Neuronal stem cell (in vitro differentiated cells): ENCODE data around the gene LPCAT1.

Experiments
- DNase-seq: peaks from one replicate; pipeline ENCODE4 v3.0.0-alpha.2; 2013; ENCODE audit warnings: low spot score
- H2AFZ ChIP-seq: one replicate; pipeline ENCODE4 v1.6.1; 2013; ENCODE audit warnings: mild to moderate bottlenecking, low read length, inconsistent platforms
- H2AK5ac ChIP-seq: 2 replicates; pipeline ENCODE4 v1.6.1; 2013; ENCODE audit warnings: low read depth, mild to moderate bottlenecking, inconsistent platforms, low read length, moderate library complexity, mixed read lengths
- H2BK120ac ChIP-seq: 2 replicates; pipeline ENCODE4 v1.6.1; 2013; ENCODE audit warnings: low read depth, mild to moderate bottlenecking, inconsistent platforms, low read length, moderate library complexity, mixed read lengths
- H2BK12ac ChIP-seq: one replicate; pipeline ENCODE4 v1.6.1; 2013; ENCODE audit warnings: low read length, inconsistent platforms
- H2BK15ac ChIP-seq: 2 replicates; pipeline ENCODE4 v1.6.1; 2013; ENCODE audit warnings: mild to moderate bottlenecking, low read length, inconsistent platforms, mixed read lengths
- H2BK5ac ChIP-seq: one replicate; pipeline ENCODE4 v1.6.1; 2013; ENCODE audit warnings: inconsistent platforms, mild to moderate bottlenecking, low read length, moderate library complexity
- H3K14ac ChIP-seq: one replicate; pipeline ENCODE4 v1.6.1; 2013; ENCODE audit warnings: low read length, inconsistent platforms
- H3K18ac ChIP-seq: 2 replicates; pipeline ENCODE4 v1.6.1; 2013; ENCODE audit warnings: low read length, inconsistent platforms
- H3K23ac ChIP-seq: 2 replicates; pipeline ENCODE4 v1.6.1; 2013; ENCODE audit warnings: low read depth, mild to moderate bottlenecking, mixed read lengths, low read length, inconsistent platforms; ENCODE audit not compliant: poor library complexity
- H3K27ac ChIP-seq: replicated peaks from 3 replicates; pipeline ENCODE4 v1.5.1; 2013; ENCODE audit warnings: low read length, inconsistent platforms
- H3K27me3 ChIP-seq, 3 experiments: 2 replicates each; pipeline ENCODE4 v1.6.1; 2013; ENCODE audit warnings: low read length in 3 of 3, mild to moderate bottlenecking in 2 of 3, inconsistent platforms in 1 of 3, low read depth in 1 of 3, mixed read lengths in 1 of 3, moderate library complexity in 1 of 3; ENCODE audit not compliant: control insufficient read depth in 3 of 3, insufficient read depth in 3 of 3
- H3K36me3 ChIP-seq, 2 donors: replicated peaks in 1 of 2; 2 replicates each; pipeline ENCODE4 v1.6.1; 2013; ENCODE audit warnings: low read length in 2 of 2; ENCODE audit not compliant: control insufficient read depth in 2 of 2, insufficient read depth in 2 of 2
- H3K4ac ChIP-seq: 2 replicates; pipeline ENCODE4 v1.6.1; 2013; ENCODE audit warnings: inconsistent platforms, mild to moderate bottlenecking, low read length, moderate library complexity
- H3K4me1 ChIP-seq, 2 donors: 1 replicate in 1 of 2; 2 replicates in 1 of 2; pipeline ENCODE4 v1.6.1; 2013; ENCODE audit warnings: low read length in 2 of 2, low read depth in 1 of 2; ENCODE audit not compliant: control insufficient read depth in 2 of 2, insufficient read depth in 1 of 2
- H3K4me2 ChIP-seq: one replicate; pipeline ENCODE4 v1.6.1; 2013; ENCODE audit warnings: mild to moderate bottlenecking, low read length, inconsistent platforms; ENCODE audit not compliant: insufficient read depth, poor library complexity, severe bottlenecking
- H3K4me3 ChIP-seq, 2 donors: 2 replicates each; pipeline ENCODE4 v1.5.1; 2013; ENCODE audit warnings: low read length in 2 of 2, mild to moderate bottlenecking in 2 of 2, inconsistent platforms in 1 of 2, moderate library complexity in 1 of 2
- H3K79me1 ChIP-seq: one replicate; pipeline ENCODE4 v1.6.1; 2013; ENCODE audit warnings: low read depth, mild to moderate bottlenecking, inconsistent platforms, low read length, moderate library complexity
- H3K9ac ChIP-seq: one replicate; pipeline ENCODE4 v1.6.1; 2013; ENCODE audit warnings: mild to moderate bottlenecking, low read depth, low read length, inconsistent platforms; ENCODE audit not compliant: poor library complexity
- H3K9me3 ChIP-seq, 2 donors: replicated peaks in 1 of 2; 2 replicates each; pipeline versions ENCODE3 to v1.6.1; 2013; ENCODE audit warnings: low read length in 2 of 2, mild to moderate bottlenecking in 2 of 2, inconsistent platforms in 1 of 2, low read depth in 1 of 2, mixed read lengths in 1 of 2, moderate library complexity in 1 of 2; ENCODE audit not compliant: control insufficient read depth in 2 of 2, insufficient read depth in 1 of 2
- H4K8ac ChIP-seq: one replicate; pipeline ENCODE4 v1.6.1; 2013; ENCODE audit warnings: low read depth, mild to moderate bottlenecking, inconsistent platforms, low read length, moderate library complexity
- H4K91ac ChIP-seq: one replicate; pipeline ENCODE4 v1.6.1; 2013; ENCODE audit warnings: low read length, low read depth, mild to moderate bottlenecking, inconsistent platforms; ENCODE audit not compliant: poor library complexity
- WGBS, 2 donors: extraction: QIAGEN DNeasy Blood & Tissue Kit; methylation state at CpG; one replicate each; pipeline ENCODE4 v1.1.7; 2013; ENCODE audit warnings: missing lambda C conversion rate in 2 of 2, mixed read lengths in 1 of 2; ENCODE audit not compliant: insufficient read length in 2 of 2, insufficient replicate concordance in 1 of 2; ENCODE audit errors: extremely low coverage in 2 of 2; 5-methylcytosine and 5-hydroxymethylcytosine counted together

Gene LPCAT1

DNA sequence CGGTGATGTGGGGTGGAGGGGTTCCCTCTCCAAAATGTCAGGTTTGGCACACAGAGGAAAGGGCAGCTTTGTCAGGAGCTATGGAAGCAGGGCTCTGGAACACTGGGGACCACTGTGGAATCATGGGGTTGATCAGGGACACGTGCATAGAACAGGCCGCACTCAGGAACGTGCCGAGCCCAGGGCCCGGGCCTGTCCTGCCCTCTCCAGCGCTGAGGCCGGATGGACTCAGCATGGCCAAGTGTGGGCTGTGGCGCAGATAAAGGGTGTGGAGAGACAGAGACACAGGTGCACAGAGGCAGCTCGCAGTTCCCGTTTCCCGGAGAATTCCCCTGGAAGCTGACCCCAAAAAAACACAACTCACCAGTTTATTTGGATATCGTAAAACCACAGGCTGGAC, 40.7 kb downstream of the LPCAT1 start:
- no peaks in the 10 kb centered on the region for H3K9me3 ChIP-seq

DNA sequence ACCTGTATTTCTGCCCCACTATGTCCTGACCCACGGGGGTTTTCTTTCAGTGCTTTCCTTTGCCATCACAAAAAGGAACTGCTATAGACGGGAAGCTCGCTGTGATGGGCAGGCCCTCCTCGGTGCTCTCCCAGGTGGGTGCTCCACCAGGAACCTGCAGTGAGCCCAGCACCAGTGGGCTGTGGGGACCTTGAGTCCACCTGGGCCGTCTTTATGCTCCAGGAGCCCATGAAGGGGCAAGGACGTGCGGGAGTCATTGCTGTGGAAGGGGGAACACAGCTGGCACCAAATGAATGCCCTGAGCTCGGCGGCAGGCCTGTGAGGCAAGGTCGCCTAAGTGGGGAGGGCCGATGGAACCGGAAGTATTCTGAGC, 41.8 kb downstream of the LPCAT1 start:
- Histone ChIP-seq H3K27ac (no peak overlapping the region), H2AK5ac (no peak overlapping the region), H2BK12ac (no peak overlapping the region), H3K36me3 (peaks cover 30 to 59% of the 10 kb centered on the region in 2 donors), H3K23ac (no peak overlapping the region), H2AFZ (no peak overlapping the region), H3K27me3 (no peaks in the 10 kb centered on the region), H3K4me3 (no peak overlapping the region), H2BK120ac (no peak overlapping the region), H3K79me1 (peaks cover 3% of the 10 kb centered on the region), H3K14ac (no peak overlapping the region), H3K4ac (no peak overlapping the region), H2BK5ac (no peak overlapping the region), H3K9ac (no peak overlapping the region), H4K8ac (no peak overlapping the region), H3K18ac (no peak overlapping the region), H4K91ac (no peak overlapping the region), H2BK15ac (no peak overlapping the region), H3K9me3 (no peaks in the 10 kb centered on the region), H3K4me1 (peaks cover 0 to 2% of the 10 kb centered on the region in 2 donors), H3K4me2 (no peak overlapping the region)
- no CpG with 5 or more reads among the region's 12 CpGs for WGBS, 2 donors
- no peak for DNase-seq

More for the DNA sequence above, 40.7 kb downstream of the LPCAT1 start:
- H3K4me3 ChIP-seq = no peak overlapping the region
- H2AK5ac ChIP-seq = no peak overlapping the region
- no peak overlapping the region for H4K91ac ChIP-seq
- H3K79me1 ChIP-seq = peaks cover 3% of the 10 kb centered on the region
- H3K36me3 ChIP-seq = peaks cover 29 to 60% of the 10 kb centered on the region in 2 donors
- H2BK120ac ChIP-seq = no peak overlapping the region
- H3K4me1 ChIP-seq = peaks cover 0 to 2% of the 10 kb centered on the region in 2 donors
- H3K27me3 ChIP-seq = no peaks in the 10 kb centered on the region
- no peak overlapping the region for H2BK12ac ChIP-seq
- H2BK5ac ChIP-seq = no peak overlapping the region
- no peak overlapping the region for H3K9ac ChIP-seq
- no peak for DNase-seq
- H2AFZ ChIP-seq = no peak overlapping the region
- no CpG with 5 or more reads among the region's 13 CpGs for WGBS, 2 donors
- peak overlapping the region; percentile 25 for H3K18ac ChIP-seq
- H4K8ac ChIP-seq = no peak overlapping the region
- no peak overlapping the region for H2BK15ac ChIP-seq
- no peak overlapping the region for H3K4me2 ChIP-seq
- H3K27ac ChIP-seq = no peak overlapping the region
- peak overlapping the region; percentile 38 for H3K23ac ChIP-seq
- H3K4ac ChIP-seq = no peak overlapping the region
- no peak overlapping the region for H3K14ac ChIP-seq

- Histone ChIP-seq H3K14ac (no peak overlapping the region), H2BK5ac (no peak overlapping the region), H2BK120ac (no peak overlapping the region), H3K27ac (no peak overlapping the region), H3K4ac (no peak overlapping the region), H4K8ac (no peak overlapping the region), H2BK12ac (no peak overlapping the region), H3K36me3 (peaks cover 31 to 59% of the 10 kb centered on the region in 2 donors), H3K79me1 (peaks cover 3% of the 10 kb centered on the region), H3K4me3 (no peak overlapping the region), H2BK15ac (no peak overlapping the region), H3K23ac (no peak overlapping the region), H4K91ac (no peak overlapping the region), H3K27me3 (no peaks in the 10 kb centered on the region), H3K4me2 (no peak overlapping the region), H3K4me1 (peaks cover 0 to 2% of the 10 kb centered on the region in 2 donors), H2AFZ (no peak overlapping the region), H3K9me3 (no peaks in the 10 kb centered on the region), H3K18ac (no peak overlapping the region), H2AK5ac (no peak overlapping the region), H3K9ac (no peak overlapping the region)
- no CpG with 5 or more reads among the region's 26 CpGs for WGBS, 2 donors
- DNase-seq = no peak
Measured at GRCh38 chr5:1481266-1481958, 42.3 kb downstream of the LPCAT1 start.

- Histone ChIP-seq H3K9me3 (no peaks in the 10 kb centered on the region), H2AK5ac (no peak overlapping the region), H3K27ac (no peak overlapping the region), H3K4me2 (no peak overlapping the region), H4K91ac (no peak overlapping the region), H3K79me1 (peaks cover 3% of the 10 kb centered on the region), H2BK5ac (no peak overlapping the region), H2AFZ (no peak overlapping the region), H3K23ac (no peak overlapping the region), H3K4ac (no peak overlapping the region), H3K4me3 (no peak overlapping the region), H4K8ac (no peak overlapping the region), H2BK12ac (no peak overlapping the region), H3K36me3 (peaks cover 27 to 59% of the 10 kb centered on the region in 2 donors), H3K18ac (no peak overlapping the region), H3K14ac (no peak overlapping the region), H2BK120ac (no peak overlapping the region), H3K9ac (no peak overlapping the region), H2BK15ac (no peak overlapping the region), H3K27me3 (no peaks in the 10 kb centered on the region), H3K4me1 (peaks cover 0 to 2% of the 10 kb centered on the region in 2 donors)
- no CpG with 5 or more reads among the region's 12 CpGs for WGBS, 2 donors
- DNase-seq = no peak
Measured at GRCh38 chr5:1480806-1481205, 43.0 kb downstream of the LPCAT1 start.
